ENCODE data around the gene FLYWCH1. TPM values are rescaled to one million over a fixed set of nuclear protein-coding genes. Genes with fewer than 3 reads are reported as not detected.

Gene FLYWCH1
- total and polyA plus RNA-seq, 9 of the 15 experiments (the other 6 are each of a cell fraction or from before 2014, with no cell fraction given), result 0.18 to 33.6 (median 11.3) TPM

DNA sequence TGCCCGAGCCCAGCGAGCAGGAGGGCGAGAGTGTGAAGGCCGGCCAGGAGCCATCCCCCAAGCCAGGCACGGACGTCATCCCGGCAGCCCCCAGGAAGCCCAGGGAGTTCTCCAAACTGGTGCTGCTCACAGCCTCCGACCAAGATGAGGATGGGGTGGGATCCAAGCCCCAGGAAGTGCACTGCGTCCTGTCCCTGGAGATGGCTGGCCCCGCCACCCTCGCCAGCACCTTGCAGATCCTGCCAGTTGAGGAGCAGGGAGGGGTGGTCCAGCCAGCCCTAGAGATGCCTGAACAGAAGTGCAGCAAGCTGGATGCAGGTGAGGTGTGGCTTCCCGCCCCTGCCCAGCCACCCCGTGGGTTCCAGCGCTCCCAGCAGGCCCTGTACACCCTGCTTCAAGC lies 18.0 kb downstream of the FLYWCH1 start:
- TF ChIP-seq POLR2G (IDR thresholded peaks at IDR 0.05; ENCODE audit: low read depth, low read length) (peak; percentile 19; the same call in 1 of the 2 replicates), DIDO1 (tag; IDR thresholded peaks at IDR 0.05; ENCODE audit: low read depth) (no peak)
- Histone ChIP-seq H3K36me3 (ENCODE audit: control insufficient read depth, insufficient read depth, low read length) (peaks cover 31% of the 10 kb centered on the region; the same call in 1 of the 3 replicates), H3K9me1 (ENCODE audit: control insufficient read depth, insufficient read depth, low read length) (no peaks in the 10 kb centered on the region), H3K4me1 (replicated peaks in 1 of 2; ENCODE audit: control insufficient read depth in 2 of 2, insufficient read depth in 2 of 2, low read length in 2 of 2) (peaks cover 3 to 18% of the 10 kb centered on the region in 2 experiments; a peak in 3 of 5 replicates), H3K27me3 (ENCODE audit: control insufficient read depth in 2 of 2, insufficient read depth in 2 of 2, low read length in 2 of 2) (no peaks in the 10 kb centered on the region), H3K4me3 (no peak overlapping the region), H3K4me2 (ENCODE audit: insufficient read depth, low read length) (no peak overlapping the region), H3K79me2 (ENCODE audit: control insufficient read depth, insufficient read depth, low read length) (no peaks in the 10 kb centered on the region), H4K20me1 (replicated peaks; ENCODE audit: control insufficient read depth, insufficient read depth, low read length) (no peaks in the 10 kb centered on the region), H3K9me3 (replicated peaks; ENCODE audit: control insufficient read depth, insufficient read depth, low read depth, low read length) (no peaks in the 10 kb centered on the region), H2AFZ (ENCODE audit: low read depth, low read length) (no peak overlapping the region), H3K9ac (ENCODE audit: insufficient read depth in 1 of 2, low read depth in 2 of 2, low read length in 2 of 2) (peak overlapping the region in 1 of 2 experiments; percentile 45; a peak in 2 of 4 replicates), H3K27ac (ENCODE audit: extremely low read depth, low read depth, low read length) (no peak overlapping the region)
- peak in 1 of 4 experiments; percentile 2 for DNase-seq (ENCODE audit: extremely low read depth in 1 of 4, low spot score in 3 of 4)
- ChIA-PET CTCF (ENCODE audit: low intra/inter-chr PET ratio) (no interaction called here), POLR2A (interaction anchor here (1.4 kb wide), 1 partner anchor 11 kb away, joined by 3 read pairs; no protein-coding TSS in a partner anchor)
- WGBS (ENCODE audit: insufficient coverage, low coverage, missing lambda C conversion rate), result 89% methylated on average over 10 of the region's 14 CpGs
- intact Hi-C loops (cut with micrococcal nuclease) (loop anchor here (5.0 kb wide), 1 partner anchor 53 kb away; the partner anchor contains the start of gene PKMYT1), in situ Hi-C loops (cut with MboI) (loop anchor here (5.0 kb wide), 1 partner anchor 92 kb away; no protein-coding TSS in a partner anchor)
- no peak for ATAC-seq
- BruUV-seq (replicated peaks), result no TSS peak
- FAIRE-seq, result no peak

DNA sequence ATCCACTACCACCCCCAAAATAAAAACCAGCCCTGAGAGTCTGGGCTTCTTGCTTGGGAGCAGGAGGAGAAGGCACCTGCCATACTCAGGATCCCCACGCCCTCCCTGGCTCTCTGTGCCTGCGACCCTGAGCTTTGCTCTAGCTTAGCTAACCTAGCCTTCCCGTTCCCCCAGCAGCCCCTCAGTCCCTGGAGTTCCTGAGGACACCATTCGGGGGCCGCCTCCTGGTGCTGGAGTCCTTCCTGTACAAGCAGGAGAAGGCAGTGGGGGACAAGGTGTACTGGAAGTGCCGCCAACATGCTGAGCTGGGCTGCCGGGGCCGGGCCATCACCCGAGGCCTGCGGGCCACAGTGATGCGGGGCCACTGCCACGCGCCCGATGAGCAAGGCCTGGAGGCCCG lies 18.5 kb downstream of the FLYWCH1 start:
- intact Hi-C loops (cut with micrococcal nuclease), result no loop called here
- no peak for FAIRE-seq
- no peaks in the 10 kb centered on the region for H3K9me1 ChIP-seq (ENCODE audit: control insufficient read depth, insufficient read depth, low read length)
- in situ Hi-C loops (cut with MboI), result no loop called here
- H4K20me1 ChIP-seq (replicated peaks; ENCODE audit: control insufficient read depth, insufficient read depth, low read length), result no peaks in the 10 kb centered on the region
- TF ChIP-seq PTTG1 (tag; IDR thresholded peaks at IDR 0.05; ENCODE audit: low read depth), result no peak
- no peak for TF ChIP-seq E2F3 (CRISPR knock-in tag; IDR thresholded peaks at IDR 0.05)
- TF ChIP-seq C11orf30 (IDR thresholded peaks at IDR 0.05; ENCODE audit: low read depth), result no peak
- TF ChIP-seq, protein P1, sequence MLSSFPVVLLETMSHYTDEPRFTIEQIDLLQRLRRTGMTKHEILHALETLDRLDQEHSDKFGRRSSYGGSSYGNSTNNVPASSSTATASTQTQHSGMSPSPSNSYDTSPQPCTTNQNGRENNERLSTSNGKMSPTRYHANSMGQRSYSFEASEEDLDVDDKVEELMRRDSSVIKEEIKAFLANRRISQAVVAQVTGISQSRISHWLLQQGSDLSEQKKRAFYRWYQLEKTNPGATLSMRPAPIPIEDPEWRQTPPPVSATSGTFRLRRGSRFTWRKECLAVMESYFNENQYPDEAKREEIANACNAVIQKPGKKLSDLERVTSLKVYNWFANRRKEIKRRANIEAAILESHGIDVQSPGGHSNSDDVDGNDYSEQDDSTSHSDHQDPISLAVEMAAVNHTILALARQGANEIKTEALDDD (IDR thresholded peaks at IDR 0.05), result no peak
- no peak for TF ChIP-seq PHF20 (IDR thresholded peaks at IDR 0.05; ENCODE audit: partially characterized antibody)
- TF ChIP-seq, protein P2, sequence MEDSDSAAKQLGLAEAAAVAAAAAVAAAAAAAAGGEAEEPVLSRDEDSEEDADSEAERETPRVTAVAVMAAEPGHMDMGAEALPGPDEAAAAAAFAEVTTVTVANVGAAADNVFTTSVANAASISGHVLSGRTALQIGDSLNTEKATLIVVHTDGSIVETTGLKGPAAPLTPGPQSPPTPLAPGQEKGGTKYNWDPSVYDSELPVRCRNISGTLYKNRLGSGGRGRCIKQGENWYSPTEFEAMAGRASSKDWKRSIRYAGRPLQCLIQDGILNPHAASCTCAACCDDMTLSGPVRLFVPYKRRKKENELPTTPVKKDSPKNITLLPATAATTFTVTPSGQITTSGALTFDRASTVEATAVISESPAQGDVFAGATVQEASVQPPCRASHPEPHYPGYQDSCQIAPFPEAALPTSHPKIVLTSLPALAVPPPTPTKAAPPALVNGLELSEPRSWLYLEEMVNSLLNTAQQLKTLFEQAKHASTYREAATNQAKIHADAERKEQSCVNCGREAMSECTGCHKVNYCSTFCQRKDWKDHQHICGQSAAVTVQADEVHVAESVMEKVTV (CRISPR knock-in tag; IDR thresholded peaks at IDR 0.05), result no peak
- TF ChIP-seq ZZZ3 (IDR thresholded peaks at IDR 0.05), result no peak
- WGBS (ENCODE audit: insufficient coverage, low coverage, missing lambda C conversion rate), result 89% methylated on average over 13 of the region's 15 CpGs
- peaks cover 3 to 13% of the 10 kb centered on the region in 2 experiments; a peak in 3 of 5 replicates for H3K4me1 ChIP-seq (replicated peaks in 1 of 2; ENCODE audit: control insufficient read depth in 2 of 2, insufficient read depth in 2 of 2, low read length in 2 of 2)
- no peak for ATAC-seq
- ChIA-PET POLR2A (interaction anchor here (1.4 kb wide), 1 partner anchor 11 kb away, joined by 3 read pairs; no protein-coding TSS in a partner anchor), CTCF (ENCODE audit: low intra/inter-chr PET ratio) (no interaction called here)
- DNase-seq (ENCODE audit: extremely low read depth in 1 of 4, low spot score in 3 of 4), result no peak
- peaks cover 32% of the 10 kb centered on the region; the same call in 1 of the 3 replicates for H3K36me3 ChIP-seq (ENCODE audit: control insufficient read depth, insufficient read depth, low read length)
- no peaks in the 10 kb centered on the region for H3K9me3 ChIP-seq (replicated peaks; ENCODE audit: control insufficient read depth, insufficient read depth, low read depth, low read length)
- no peak overlapping the region for H3K27ac ChIP-seq (ENCODE audit: extremely low read depth, low read depth, low read length)
- no TSS peak for BruUV-seq (replicated peaks)
- H3K9ac ChIP-seq (ENCODE audit: insufficient read depth in 1 of 2, low read depth in 2 of 2, low read length in 2 of 2), result no peak overlapping the region; a peak in 1 of 4 replicates
- no peaks in the 10 kb centered on the region for H3K79me2 ChIP-seq (ENCODE audit: control insufficient read depth, insufficient read depth, low read length)
- H3K4me3 ChIP-seq, result no peak overlapping the region
- H3K27me3 ChIP-seq (ENCODE audit: control insufficient read depth in 2 of 2, insufficient read depth in 2 of 2, low read length in 2 of 2), result no peaks in the 10 kb centered on the region
- no peak overlapping the region for H2AFZ ChIP-seq (ENCODE audit: low read depth, low read length)
- H3K4me2 ChIP-seq (ENCODE audit: insufficient read depth, low read length), result no peak overlapping the region

Measured in K562 (cell line).